CD8-positive, alpha-beta memory T cell (primary cell): ENCODE results near the gene LRFN2. TPM values are rescaled to one million over a fixed set of nuclear protein-coding genes. Genes with fewer than 3 reads are reported as not detected.

Experiments used
- CTCF ChIA-PET: fragments of 350-600 bp; sonication (Branson Sonifier 250); formaldehyde crosslinking; loops from one replicate; lab custom pipeline; 2021; ENCODE audit warnings: antibody characterized with exemption; lab: Charles Lee
- POLR2A ChIA-PET: fragments of 350-600 bp; sonication (Branson Sonifier 250); formaldehyde crosslinking; loops from one replicate; lab custom pipeline; 2021; ENCODE audit warnings: antibody characterized with exemption; lab: Charles Lee
- DNase-seq, 5 donors: peaks; one replicate each; pipeline versions ENCODE4 v3.0.0 to v3.0.0-alpha.2; 2020 to 2022; ENCODE audit warnings: mixed read lengths in 1 of 5
- H3K27ac ChIP-seq: one replicate; pipeline ENCODE4 v1.7.0; 2013; ENCODE audit warnings: low read depth, mild to moderate bottlenecking, low read length, moderate library complexity
- H3K27me3 ChIP-seq: 2 replicates; pipeline ENCODE4 v1.7.0; 2013; ENCODE audit warnings: low read length, mild to moderate bottlenecking; ENCODE audit not compliant: insufficient read depth, poor library complexity, severe bottlenecking
- H3K36me3 ChIP-seq: 2 replicates; pipeline ENCODE4 v1.7.0; 2013; ENCODE audit warnings: mild to moderate bottlenecking, low read length, moderate library complexity; ENCODE audit not compliant: insufficient read depth
- H3K4me1 ChIP-seq: 2 replicates; pipeline ENCODE4 v1.7.0; 2013; ENCODE audit warnings: mild to moderate bottlenecking, low read length, moderate library complexity; ENCODE audit not compliant: insufficient read depth
- H3K4me3 ChIP-seq: 2 replicates; pipeline ENCODE4 v1.7.0; 2013; ENCODE audit warnings: mild to moderate bottlenecking, low read length
- H3K9me3 ChIP-seq: 2 replicates; pipeline ENCODE4 v1.7.0; 2013; ENCODE audit warnings: mild to moderate bottlenecking, low read length
- H3K27ac Mint-ChIP-seq, 8 donors: one replicate each; pipeline ENCODE4 v1.8.0; 2020 to 2021; ENCODE audit warnings: mixed read lengths in 8 of 8, mild to moderate bottlenecking in 6 of 8, inconsistent platforms in 3 of 8, moderate library complexity in 3 of 8
- H3K27me3 Mint-ChIP-seq, 2 donors: one replicate each; pipeline ENCODE4 v1.8.0; 2020 to 2021; ENCODE audit warnings: mixed read lengths in 2 of 2, mild to moderate bottlenecking in 1 of 2, moderate library complexity in 1 of 2
- H3K36me3 Mint-ChIP-seq, 3 donors: one replicate each; pipeline ENCODE4 v1.8.0; 2020 to 2021; ENCODE audit warnings: mixed read lengths in 3 of 3, inconsistent platforms in 1 of 3, mild to moderate bottlenecking in 1 of 3
- H3K4me1 Mint-ChIP-seq, 3 donors: one replicate each; pipeline ENCODE4 v1.8.0; 2020 to 2021; ENCODE audit warnings: mixed read lengths in 3 of 3, inconsistent platforms in 1 of 3, mild to moderate bottlenecking in 1 of 3
- H3K4me3 Mint-ChIP-seq, 7 donors: one replicate each; pipeline ENCODE4 v1.8.0; 2020 to 2021; ENCODE audit warnings: mixed read lengths in 7 of 7, mild to moderate bottlenecking in 6 of 7, moderate library complexity in 4 of 7, inconsistent platforms in 2 of 7
- H3K9me3 Mint-ChIP-seq, 5 donors: one replicate each; pipeline ENCODE4 v1.8.0; 2020 to 2022; ENCODE audit warnings: mixed read lengths in 5 of 5, mild to moderate bottlenecking in 3 of 5, moderate library complexity in 2 of 5, inconsistent platforms in 1 of 5
- polyA plus RNA-seq: library from polyadenylated mRNA; unstranded; fragments of 300-500 nt; fragmentation: Illumina TruSeq; gene quantifications from one replicate; pipeline ENCODE4 v1.2.3, GENCODE V29; 2021
- total RNA-seq, 2 experiments: library from RNA; stranded (reverse); gene quantifications; one replicate each; pipeline ENCODE4 v1.2.3, GENCODE V29; 2021

LRFN2 gene
- total and polyA plus RNA-seq, 3 experiments from 2014 or later: 0.29 TPM; not detected in 2

GRCh38 chr6:40477246-40478126, 109.7 kb downstream of the LRFN2 start:
- Mint-ChIP-seq H3K27me3 (peaks cover 0 to 6% of the 10 kb centered on the region in 2 donors), H3K9me3 (no peaks in the 10 kb centered on the region), H3K36me3 (no peaks in the 10 kb centered on the region), H3K4me1 (peaks cover 17 to 27% (median 20%) of the 10 kb centered on the region in 3 donors), H3K4me3 (peak overlapping the region; percentile 4 to 76 (median 44)), H3K27ac (peak overlapping the region; percentile 32 to 97 (median 92))
- ChIA-PET CTCF (no interaction called here), POLR2A (no interaction called here)
- peak in 4 of 5 donors; percentile 35 to 71 (median 59) for DNase-seq
- Histone ChIP-seq H3K9me3 (no peaks in the 10 kb centered on the region), H3K4me3 (peak overlapping the region; percentile 20), H3K27me3 (no peaks in the 10 kb centered on the region), H3K36me3 (no peaks in the 10 kb centered on the region), H3K4me1 (peaks cover 18% of the 10 kb centered on the region), H3K27ac (peak overlapping the region; percentile 12)

GRCh38 chr6:40476673-40477072, 110.5 kb downstream of the LRFN2 start:
- H3K9me3 Mint-ChIP-seq: no peaks in the 10 kb centered on the region

GRCh38 chr6:40474937-40475336, 112.2 kb downstream of the LRFN2 start:
- H3K4me3 Mint-ChIP-seq: no peak overlapping the region
- no peak for DNase-seq
- H3K9me3 Mint-ChIP-seq: no peaks in the 10 kb centered on the region
- H3K27me3 Mint-ChIP-seq: peaks cover 0 to 4% of the 10 kb centered on the region in 2 donors
- ChIA-PET CTCF (no interaction called here), POLR2A (no interaction called here)
- Histone ChIP-seq H3K9me3 (no peaks in the 10 kb centered on the region), H3K4me1 (peaks cover 18% of the 10 kb centered on the region), H3K36me3 (no peaks in the 10 kb centered on the region), H3K27me3 (no peaks in the 10 kb centered on the region), H3K4me3 (no peak overlapping the region), H3K27ac (no peak overlapping the region)
- H3K4me1 Mint-ChIP-seq: peaks cover 17 to 27% (median 20%) of the 10 kb centered on the region in 3 donors
- peak overlapping the region; percentile 2 to 91 (median 57) for H3K27ac Mint-ChIP-seq
- H3K36me3 Mint-ChIP-seq: no peaks in the 10 kb centered on the region

More at GRCh38 chr6:40476673-40477072, 110.5 kb downstream of the LRFN2 start:
- ChIA-PET CTCF (no interaction called here), POLR2A (no interaction called here)
- Histone ChIP-seq H3K36me3 (no peaks in the 10 kb centered on the region), H3K27me3 (no peaks in the 10 kb centered on the region), H3K4me3 (no peak overlapping the region), H3K27ac (no peak overlapping the region), H3K4me1 (peaks cover 18% of the 10 kb centered on the region), H3K9me3 (no peaks in the 10 kb centered on the region)
- DNase-seq: no peak
- H3K27me3 Mint-ChIP-seq: peaks cover 0 to 6% of the 10 kb centered on the region in 2 donors
- peak overlapping the region in 1 of 7 donors; percentile 10 for H3K4me3 Mint-ChIP-seq
- peak overlapping the region in 6 of 8 donors; percentile 90 to 97 (median 93) for H3K27ac Mint-ChIP-seq
- no peaks in the 10 kb centered on the region for H3K36me3 Mint-ChIP-seq
- H3K4me1 Mint-ChIP-seq: peaks cover 17 to 27% (median 20%) of the 10 kb centered on the region in 3 donors

GRCh38 chr6:40473026-40473425, 114.1 kb downstream of the LRFN2 start:
- ChIA-PET POLR2A (no interaction called here), CTCF (interaction anchor here (1.6 kb wide), 1 partner anchor 12 kb away, joined by 3 read pairs; no protein-coding TSS in a partner anchor)
- peaks cover 9% of the 10 kb centered on the region for H3K4me1 ChIP-seq
- H3K27ac ChIP-seq: no peak overlapping the region
- Mint-ChIP-seq H3K27me3 (peaks cover 0 to 7% of the 10 kb centered on the region in 2 donors), H3K36me3 (no peaks in the 10 kb centered on the region), H3K9me3 (no peaks in the 10 kb centered on the region), H3K4me3 (no peak overlapping the region), H3K4me1 (peaks cover 11 to 16% (median 13%) of the 10 kb centered on the region in 3 donors), H3K27ac (no peak overlapping the region)
- H3K36me3 ChIP-seq: no peaks in the 10 kb centered on the region
- H3K4me3 ChIP-seq: no peak overlapping the region
- H3K27me3 ChIP-seq: no peaks in the 10 kb centered on the region
- no peaks in the 10 kb centered on the region for H3K9me3 ChIP-seq
- DNase-seq: no peak

- Histone ChIP-seq H3K9me3 (no peaks in the 10 kb centered on the region), H3K4me1 (peaks cover 3% of the 10 kb centered on the region), H3K27ac (no peak overlapping the region), H3K27me3 (no peaks in the 10 kb centered on the region), H3K36me3 (no peaks in the 10 kb centered on the region), H3K4me3 (no peak overlapping the region)
- Mint-ChIP-seq H3K27ac (peak overlapping the region in 2 of 8 donors; percentile 73 to 91), H3K4me1 (peaks cover 5 to 9% (median 6%) of the 10 kb centered on the region in 3 donors), H3K9me3 (no peaks in the 10 kb centered on the region), H3K27me3 (peaks cover 0 to 7% of the 10 kb centered on the region in 2 donors), H3K36me3 (no peaks in the 10 kb centered on the region), H3K4me3 (no peak overlapping the region)
- DNase-seq: no peak
- ChIA-PET POLR2A (no interaction called here), CTCF (interaction anchor here (1.6 kb wide), 1 partner anchor 13 kb away, joined by 3 read pairs; no protein-coding TSS in a partner anchor)
These were observed 114.8 kb downstream of the LRFN2 start for GRCh38 chr6:40472353-40472752.

GRCh38 chr6:40471243-40471642, 115.9 kb downstream of the LRFN2 start:
- H3K4me1 ChIP-seq: no peaks in the 10 kb centered on the region
- no peaks in the 10 kb centered on the region for H3K9me3 Mint-ChIP-seq
- ChIA-PET CTCF (no interaction called here), POLR2A (no interaction called here)
- no peaks in the 10 kb centered on the region for H3K4me1 Mint-ChIP-seq
- no peak for DNase-seq
- H3K27ac Mint-ChIP-seq: peak overlapping the region in 2 of 8 donors; percentile 34 to 70
- H3K4me3 ChIP-seq: no peak overlapping the region
- no peaks in the 10 kb centered on the region for H3K36me3 Mint-ChIP-seq
- H3K27ac ChIP-seq: no peak overlapping the region
- no peak overlapping the region for H3K4me3 Mint-ChIP-seq
- peaks cover 6% of the 10 kb centered on the region in 2 donors for H3K27me3 Mint-ChIP-seq
- no peaks in the 10 kb centered on the region for H3K27me3 ChIP-seq
- H3K9me3 ChIP-seq: no peaks in the 10 kb centered on the region
- H3K36me3 ChIP-seq: no peaks in the 10 kb centered on the region

- H3K9me3 Mint-ChIP-seq: no peaks in the 10 kb centered on the region
- CTCF ChIA-PET: no interaction called here
These were observed 117.8 kb downstream of the LRFN2 start for GRCh38 chr6:40469323-40469722.

GRCh38 chr6:40466986-40467539, 120.1 kb downstream of the LRFN2 start:
- no peaks in the 10 kb centered on the region for H3K36me3 ChIP-seq
- POLR2A ChIA-PET: no interaction called here
- H3K4me1 ChIP-seq: no peaks in the 10 kb centered on the region
- no peak overlapping the region for H3K27ac ChIP-seq
- H3K9me3 ChIP-seq: no peaks in the 10 kb centered on the region
- Mint-ChIP-seq H3K27ac (peak overlapping the region in 1 of 8 donors; percentile 23), H3K9me3 (no peaks in the 10 kb centered on the region), H3K27me3 (peaks cover 3 to 22% of the 10 kb centered on the region in 2 donors), H3K4me1 (no peaks in the 10 kb centered on the region), H3K4me3 (no peak overlapping the region), H3K36me3 (no peaks in the 10 kb centered on the region)
- H3K4me3 ChIP-seq: no peak overlapping the region
- no peak for DNase-seq
- CTCF ChIA-PET: no interaction called here
- no peaks in the 10 kb centered on the region for H3K27me3 ChIP-seq

More at GRCh38 chr6:40469323-40469722, 117.8 kb downstream of the LRFN2 start:
- Mint-ChIP-seq H3K4me1 (no peaks in the 10 kb centered on the region), H3K4me3 (no peak overlapping the region), H3K27ac (no peak overlapping the region), H3K36me3 (no peaks in the 10 kb centered on the region), H3K27me3 (peaks cover 6 to 18% of the 10 kb centered on the region in 2 donors)
- H3K36me3 ChIP-seq: no peaks in the 10 kb centered on the region
- H3K27me3 ChIP-seq: no peaks in the 10 kb centered on the region
- no peak overlapping the region for H3K27ac ChIP-seq
- DNase-seq: no peak
- H3K9me3 ChIP-seq: no peaks in the 10 kb centered on the region
- POLR2A ChIA-PET: no interaction called here
- H3K4me3 ChIP-seq: no peak overlapping the region
- no peaks in the 10 kb centered on the region for H3K4me1 ChIP-seq
